ENCODE results near the gene CDCP1.

Gene CDCP1

GRCh38 chr3:45171283-45171682, 25.1 kb upstream of the CDCP1 start:
- H3K4me2 ChIP-seq (ENCODE audit: insufficient read depth, low read length, poor library complexity, severe bottlenecking): no peak overlapping the region
- peaks cover 0 to under 1% of the 10 kb centered on the region in 2 donors for H3K9me3 ChIP-seq (replicated peaks in 1 of 2; ENCODE audit: control insufficient read depth in 2 of 2, insufficient read depth in 1 of 2, low read depth in 1 of 2, low read length in 2 of 2)
- no peaks in the 10 kb centered on the region for H3K36me3 ChIP-seq (replicated peaks in 1 of 2; ENCODE audit: control insufficient read depth in 2 of 2, insufficient read depth in 2 of 2, low read length in 2 of 2)
- H3K4ac ChIP-seq (ENCODE audit: low read length): no peak overlapping the region
- no peak overlapping the region for H2BK12ac ChIP-seq (ENCODE audit: low read length)
- no peak overlapping the region for H2AK5ac ChIP-seq (ENCODE audit: low read depth, low read length)
- H3K14ac ChIP-seq (ENCODE audit: low read length): no peak overlapping the region
- H3K4me3 ChIP-seq (ENCODE audit: low read length in 2 of 2): no peak overlapping the region
- H3K79me1 ChIP-seq (ENCODE audit: low read depth, low read length): no peaks in the 10 kb centered on the region
- DNase-seq (ENCODE audit: low spot score): no peak
- no peak overlapping the region for H2AFZ ChIP-seq (ENCODE audit: low read length)
- H2BK5ac ChIP-seq (ENCODE audit: low read length): no peak overlapping the region
- H3K27ac ChIP-seq (replicated peaks; ENCODE audit: low read length): no peak overlapping the region
- peaks cover 0 to 3% (median 0%) of the 10 kb centered on the region in 3 experiments for H3K27me3 ChIP-seq (ENCODE audit: control insufficient read depth in 3 of 3, insufficient read depth in 3 of 3, low read depth in 1 of 3, low read length in 3 of 3)
- H3K9ac ChIP-seq (ENCODE audit: low read depth, low read length, poor library complexity): no peak overlapping the region
- no peak overlapping the region for H4K8ac ChIP-seq (ENCODE audit: low read depth, low read length)
- no peak overlapping the region for H4K91ac ChIP-seq (ENCODE audit: low read depth, low read length, poor library complexity)
- H3K18ac ChIP-seq (ENCODE audit: low read length): no peak overlapping the region
- H3K23ac ChIP-seq (ENCODE audit: low read depth, low read length, poor library complexity): no peak overlapping the region
- no CpG with 5 or more reads among the region's 4 CpGs for WGBS, 2 donors (ENCODE audit: extremely low coverage in 2 of 2, insufficient read length in 2 of 2, insufficient replicate concordance in 1 of 2)
- H3K4me1 ChIP-seq (ENCODE audit: control insufficient read depth in 2 of 2, insufficient read depth in 1 of 2, low read depth in 1 of 2, low read length in 2 of 2): peaks cover 7 to 19% of the 10 kb centered on the region in 2 donors
- H2BK15ac ChIP-seq (ENCODE audit: low read length): no peak overlapping the region
- H2BK120ac ChIP-seq (ENCODE audit: low read depth, low read length): no peak overlapping the region

- no CpG with 5 or more reads among the region's 3 CpGs for WGBS, 2 donors (ENCODE audit: extremely low coverage in 2 of 2, insufficient read length in 2 of 2, insufficient replicate concordance in 1 of 2)
- Histone ChIP-seq H3K4me1 (ENCODE audit: control insufficient read depth in 2 of 2, insufficient read depth in 1 of 2, low read depth in 1 of 2, low read length in 2 of 2) (peaks cover 7 to 19% of the 10 kb centered on the region in 2 donors), H3K4me3 (ENCODE audit: low read length in 2 of 2) (no peak overlapping the region), H3K4ac (ENCODE audit: low read length) (no peak overlapping the region), H3K79me1 (ENCODE audit: low read depth, low read length) (no peaks in the 10 kb centered on the region), H3K18ac (ENCODE audit: low read length) (no peak overlapping the region), H3K9me3 (replicated peaks in 1 of 2; ENCODE audit: control insufficient read depth in 2 of 2, insufficient read depth in 1 of 2, low read depth in 1 of 2, low read length in 2 of 2) (peaks cover 0 to 3% of the 10 kb centered on the region in 2 donors), H3K4me2 (ENCODE audit: insufficient read depth, low read length, poor library complexity, severe bottlenecking) (no peak overlapping the region), H3K14ac (ENCODE audit: low read length) (no peak overlapping the region), H2AK5ac (ENCODE audit: low read depth, low read length) (no peak overlapping the region), H3K23ac (ENCODE audit: low read depth, low read length, poor library complexity) (no peak overlapping the region), H2BK12ac (ENCODE audit: low read length) (no peak overlapping the region), H3K27me3 (ENCODE audit: control insufficient read depth in 3 of 3, insufficient read depth in 3 of 3, low read depth in 1 of 3, low read length in 3 of 3) (peaks cover 0 to 3% (median 0%) of the 10 kb centered on the region in 3 experiments), H3K36me3 (replicated peaks in 1 of 2; ENCODE audit: control insufficient read depth in 2 of 2, insufficient read depth in 2 of 2, low read length in 2 of 2) (no peaks in the 10 kb centered on the region), H2BK15ac (ENCODE audit: low read length) (no peak overlapping the region), H2AFZ (ENCODE audit: low read length) (peak overlapping the region; percentile 36), H2BK120ac (ENCODE audit: low read depth, low read length) (no peak overlapping the region), H4K8ac (ENCODE audit: low read depth, low read length) (no peak overlapping the region), H2BK5ac (ENCODE audit: low read length) (no peak overlapping the region), H3K27ac (replicated peaks; ENCODE audit: low read length) (no peak overlapping the region), H3K9ac (ENCODE audit: low read depth, low read length, poor library complexity) (no peak overlapping the region), H4K91ac (ENCODE audit: low read depth, low read length, poor library complexity) (no peak overlapping the region)
- DNase-seq (ENCODE audit: low spot score): no peak
These were observed 23.9 kb upstream of the CDCP1 start for GRCh38 chr3:45170096-45170495.

DNA sequence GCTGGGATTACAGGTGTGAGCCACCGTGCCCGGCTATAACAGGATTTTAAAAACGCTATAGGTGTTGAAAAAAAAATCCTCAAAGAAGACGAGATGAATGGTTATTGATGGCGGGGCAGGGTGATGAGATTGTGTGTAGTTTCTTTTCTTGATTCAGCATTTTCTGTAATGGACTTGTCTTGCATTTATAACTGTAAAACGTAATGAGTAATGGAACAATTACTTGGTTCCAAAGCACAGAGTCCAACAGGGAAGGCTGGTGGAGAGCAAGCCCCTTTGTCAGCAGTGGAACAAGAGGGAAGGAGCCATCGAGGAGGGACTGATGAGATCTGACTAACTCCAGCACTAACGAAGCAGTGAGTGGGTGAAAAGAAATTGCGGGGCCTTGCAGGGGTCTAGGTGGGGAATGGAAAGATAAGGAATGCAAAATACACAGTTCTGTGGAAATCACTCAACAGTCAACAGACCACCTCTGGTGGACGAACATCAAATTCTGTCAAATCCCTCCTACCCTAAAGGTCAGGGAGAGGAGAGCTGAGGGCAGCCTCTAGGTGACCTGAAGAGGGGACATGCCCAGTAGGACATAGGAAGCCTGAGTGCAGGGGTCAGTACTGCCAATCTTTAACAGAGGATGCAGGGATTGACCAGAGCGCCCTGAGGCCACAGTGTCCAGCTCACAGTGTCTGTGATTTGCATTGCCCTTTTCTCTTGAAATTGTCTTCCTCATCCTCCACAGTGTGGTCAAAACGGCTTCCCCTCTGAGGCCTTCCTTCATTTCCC, 23.1 kb upstream of the CDCP1 start:
- no CpG with 5 or more reads among the region's 12 CpGs for WGBS, 2 donors (ENCODE audit: extremely low coverage in 2 of 2, insufficient read length in 2 of 2, insufficient replicate concordance in 1 of 2)
- Histone ChIP-seq H3K27ac (replicated peaks; ENCODE audit: low read length) (no peak overlapping the region), H2BK12ac (ENCODE audit: low read length) (no peak overlapping the region)

DNA sequence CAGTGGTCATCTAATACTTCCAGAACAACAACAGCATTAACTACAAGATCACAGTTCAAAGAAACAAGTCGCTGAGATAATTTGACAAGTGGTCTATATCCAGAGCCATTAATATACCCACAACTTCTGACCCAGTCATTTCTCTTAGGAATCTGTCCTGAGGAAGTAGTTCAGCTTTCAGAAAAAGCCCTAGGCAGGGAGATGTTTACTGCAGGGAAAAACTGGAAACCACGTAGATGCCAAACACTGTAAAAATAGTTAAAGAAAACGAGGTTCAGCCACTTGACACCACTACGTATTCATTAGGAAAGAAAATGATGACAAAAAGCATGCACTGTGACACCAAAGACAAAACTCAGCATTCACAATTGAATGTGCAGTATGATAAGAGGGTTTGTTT, 22.3 kb upstream of the CDCP1 start:
- no peak overlapping the region for H3K4ac ChIP-seq (ENCODE audit: low read length)
- peaks cover 0 to 3% of the 10 kb centered on the region in 2 donors for H3K9me3 ChIP-seq (replicated peaks in 1 of 2; ENCODE audit: control insufficient read depth in 2 of 2, insufficient read depth in 1 of 2, low read depth in 1 of 2, low read length in 2 of 2)
- H2BK15ac ChIP-seq (ENCODE audit: low read length): no peak overlapping the region
- H3K27ac ChIP-seq (replicated peaks; ENCODE audit: low read length): no peak overlapping the region
- no peak overlapping the region for H3K4me3 ChIP-seq (ENCODE audit: low read length in 2 of 2)
- H3K23ac ChIP-seq (ENCODE audit: low read depth, low read length, poor library complexity): no peak overlapping the region
- H4K91ac ChIP-seq (ENCODE audit: low read depth, low read length, poor library complexity): no peak overlapping the region
- H2BK120ac ChIP-seq (ENCODE audit: low read depth, low read length): no peak overlapping the region
- H3K18ac ChIP-seq (ENCODE audit: low read length): no peak overlapping the region
- H3K27me3 ChIP-seq (ENCODE audit: control insufficient read depth in 3 of 3, insufficient read depth in 3 of 3, low read depth in 1 of 3, low read length in 3 of 3): peaks cover 0 to 3% (median 0%) of the 10 kb centered on the region in 3 experiments
- no peak overlapping the region for H4K8ac ChIP-seq (ENCODE audit: low read depth, low read length)
- no peak overlapping the region for H2BK12ac ChIP-seq (ENCODE audit: low read length)
- no peak overlapping the region for H3K4me2 ChIP-seq (ENCODE audit: insufficient read depth, low read length, poor library complexity, severe bottlenecking)
- no peak for DNase-seq (ENCODE audit: low spot score)
- H3K14ac ChIP-seq (ENCODE audit: low read length): no peak overlapping the region
- H2AK5ac ChIP-seq (ENCODE audit: low read depth, low read length): no peak overlapping the region
- no peak overlapping the region for H3K9ac ChIP-seq (ENCODE audit: low read depth, low read length, poor library complexity)
- H2AFZ ChIP-seq (ENCODE audit: low read length): no peak overlapping the region
- H3K79me1 ChIP-seq (ENCODE audit: low read depth, low read length): no peaks in the 10 kb centered on the region
- WGBS, 2 donors (ENCODE audit: extremely low coverage in 2 of 2, insufficient read length in 2 of 2, insufficient replicate concordance in 1 of 2): no CpG with 5 or more reads among the region's 4 CpGs
- peaks cover 7 to 19% of the 10 kb centered on the region in 2 donors for H3K4me1 ChIP-seq (ENCODE audit: control insufficient read depth in 2 of 2, insufficient read depth in 1 of 2, low read depth in 1 of 2, low read length in 2 of 2)
- H2BK5ac ChIP-seq (ENCODE audit: low read length): no peak overlapping the region
- no peaks in the 10 kb centered on the region for H3K36me3 ChIP-seq (replicated peaks in 1 of 2; ENCODE audit: control insufficient read depth in 2 of 2, insufficient read depth in 2 of 2, low read length in 2 of 2)

More for the DNA sequence above, 23.1 kb upstream of the CDCP1 start:
- Histone ChIP-seq H3K4me1 (ENCODE audit: control insufficient read depth in 2 of 2, insufficient read depth in 1 of 2, low read depth in 1 of 2, low read length in 2 of 2) (peaks cover 7 to 19% of the 10 kb centered on the region in 2 donors), H3K4ac (ENCODE audit: low read length) (no peak overlapping the region), H2AK5ac (ENCODE audit: low read depth, low read length) (peak overlapping the region; percentile 10), H2BK120ac (ENCODE audit: low read depth, low read length) (no peak overlapping the region), H3K4me2 (ENCODE audit: insufficient read depth, low read length, poor library complexity, severe bottlenecking) (no peak overlapping the region), H2BK15ac (ENCODE audit: low read length) (no peak overlapping the region), H3K18ac (ENCODE audit: low read length) (no peak overlapping the region), H3K23ac (ENCODE audit: low read depth, low read length, poor library complexity) (no peak overlapping the region), H3K9ac (ENCODE audit: low read depth, low read length, poor library complexity) (no peak overlapping the region), H3K36me3 (replicated peaks in 1 of 2; ENCODE audit: control insufficient read depth in 2 of 2, insufficient read depth in 2 of 2, low read length in 2 of 2) (no peaks in the 10 kb centered on the region), H3K79me1 (ENCODE audit: low read depth, low read length) (no peaks in the 10 kb centered on the region), H2AFZ (ENCODE audit: low read length) (no peak overlapping the region), H3K4me3 (ENCODE audit: low read length in 2 of 2) (no peak overlapping the region), H3K9me3 (replicated peaks in 1 of 2; ENCODE audit: control insufficient read depth in 2 of 2, insufficient read depth in 1 of 2, low read depth in 1 of 2, low read length in 2 of 2) (peaks cover 0 to 3% of the 10 kb centered on the region in 2 donors), H3K14ac (ENCODE audit: low read length) (no peak overlapping the region), H2BK5ac (ENCODE audit: low read length) (no peak overlapping the region), H4K8ac (ENCODE audit: low read depth, low read length) (no peak overlapping the region), H3K27me3 (ENCODE audit: control insufficient read depth in 3 of 3, insufficient read depth in 3 of 3, low read depth in 1 of 3, low read length in 3 of 3) (peaks cover 0 to 3% (median 0%) of the 10 kb centered on the region in 3 experiments), H4K91ac (ENCODE audit: low read depth, low read length, poor library complexity) (no peak overlapping the region)
- no peak for DNase-seq (ENCODE audit: low spot score)

Data from neuronal stem cell (in vitro differentiated cells).